Islet of Langerhans (tissue), 1 donor: ENCODE results near the gene ARL4A.
"Not testable (repeated sequence)": the region's sequence is repeated elsewhere in the genome, so short reads cannot be mapped to it uniquely, and the experiment has no call there.

Experiments used
- FAIRE-seq: peaks from one replicate; lab custom pipeline; 2011; peaks lifted over from hg19 to GRCh38; lab: Jason Lieb, UNC

The ARL4A gene

GRCh38 chr7:12670000-12670729, 17.3 kb upstream of the ARL4A start:
- no peak for FAIRE-seq

GRCh38 chr7:12670743-12671520, 16.5 kb upstream of the ARL4A start:
- no peak for FAIRE-seq

DNA sequence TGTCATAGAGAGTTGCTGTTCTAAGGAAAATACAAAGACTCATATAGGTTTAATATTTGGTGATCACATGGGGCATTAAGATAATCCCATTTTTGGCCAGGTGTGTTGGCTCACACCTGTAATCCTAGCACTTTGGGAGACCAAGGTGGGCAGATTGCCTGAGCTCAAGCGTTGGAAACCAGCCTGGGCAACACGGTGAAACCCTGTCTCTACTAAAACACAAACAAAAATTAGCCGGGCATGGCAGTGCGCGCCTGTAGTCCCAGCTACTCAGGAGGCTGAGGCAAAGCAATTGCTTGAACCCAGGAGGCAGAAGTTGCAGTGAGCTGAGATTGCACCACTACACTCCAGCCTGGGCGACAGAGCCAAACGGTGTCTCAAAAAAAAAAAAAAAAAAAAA, 14.0 kb upstream of the ARL4A start:
- not testable (repeated sequence) for FAIRE-seq

GRCh38 chr7:12674053-12674452, 13.4 kb upstream of the ARL4A start:
- FAIRE-seq, result no peak

DNA sequence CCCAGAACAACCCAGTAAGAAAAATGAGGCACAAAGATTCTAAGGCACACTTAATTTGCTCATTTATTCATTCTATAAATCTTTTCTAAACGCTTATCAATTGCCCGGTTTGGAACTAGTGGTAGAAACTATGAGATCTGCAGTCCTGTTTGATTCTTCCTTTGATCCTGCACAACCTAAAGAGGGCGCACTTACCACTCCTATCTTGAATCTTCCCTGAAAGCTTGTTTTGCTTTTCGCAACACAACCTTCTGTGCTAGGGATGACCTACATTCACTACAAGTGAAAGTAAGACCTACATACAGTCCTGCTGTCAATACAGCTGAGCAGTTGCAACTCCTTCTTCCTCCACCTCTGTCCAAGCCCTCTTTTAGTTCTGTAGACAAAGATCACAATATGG, 12.6 kb upstream of the ARL4A start:
- no peak for FAIRE-seq

DNA sequence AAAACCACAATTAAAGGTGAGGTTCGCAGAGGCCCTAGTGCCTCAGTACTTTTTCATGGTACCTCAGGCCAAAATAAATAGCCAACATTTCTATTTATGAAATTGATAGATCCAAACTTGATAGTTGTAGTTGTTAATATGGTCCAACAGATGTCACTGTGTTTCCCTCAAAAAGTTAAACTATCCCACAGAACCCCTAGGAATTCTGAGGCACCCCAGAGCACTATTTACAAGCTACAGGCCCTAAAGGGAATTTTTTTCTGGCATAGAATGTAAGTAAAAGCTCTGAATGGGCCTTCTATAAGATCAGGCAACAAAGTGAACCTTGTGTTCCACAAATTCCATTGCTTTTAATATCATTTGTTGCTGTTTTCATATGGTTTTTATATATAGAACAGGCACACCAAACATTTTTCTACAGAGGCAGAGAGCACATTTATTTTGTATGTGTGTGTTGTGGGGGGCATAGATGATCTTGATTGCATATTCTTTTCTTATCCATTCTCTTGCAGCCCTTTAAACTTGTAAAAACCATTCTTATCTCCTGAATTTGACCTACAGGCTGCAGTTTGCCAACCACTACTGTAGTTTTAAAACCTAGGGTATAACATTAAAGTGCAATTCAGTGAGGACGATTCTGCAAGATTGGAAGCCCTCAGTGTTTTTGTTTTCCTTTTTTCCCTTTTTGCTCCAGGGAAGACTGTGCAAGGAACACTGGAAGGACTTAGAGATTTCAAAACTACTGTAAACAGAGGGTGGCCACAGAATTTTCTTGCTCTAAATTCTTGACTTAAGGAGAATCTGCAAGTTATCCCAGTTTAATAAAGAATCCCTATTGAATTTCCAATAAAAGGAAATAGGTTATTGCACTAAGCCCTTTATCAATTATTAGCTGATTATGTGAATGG, 3.5 kb upstream of the ARL4A start:
- no peak for FAIRE-seq

GRCh38 chr7:12684733-12685132, 2.7 kb upstream of the ARL4A start:
- no peak for FAIRE-seq

GRCh38 chr7:12685550-12685949, 1.9 kb upstream of the ARL4A start:
- no peak for FAIRE-seq

DNA sequence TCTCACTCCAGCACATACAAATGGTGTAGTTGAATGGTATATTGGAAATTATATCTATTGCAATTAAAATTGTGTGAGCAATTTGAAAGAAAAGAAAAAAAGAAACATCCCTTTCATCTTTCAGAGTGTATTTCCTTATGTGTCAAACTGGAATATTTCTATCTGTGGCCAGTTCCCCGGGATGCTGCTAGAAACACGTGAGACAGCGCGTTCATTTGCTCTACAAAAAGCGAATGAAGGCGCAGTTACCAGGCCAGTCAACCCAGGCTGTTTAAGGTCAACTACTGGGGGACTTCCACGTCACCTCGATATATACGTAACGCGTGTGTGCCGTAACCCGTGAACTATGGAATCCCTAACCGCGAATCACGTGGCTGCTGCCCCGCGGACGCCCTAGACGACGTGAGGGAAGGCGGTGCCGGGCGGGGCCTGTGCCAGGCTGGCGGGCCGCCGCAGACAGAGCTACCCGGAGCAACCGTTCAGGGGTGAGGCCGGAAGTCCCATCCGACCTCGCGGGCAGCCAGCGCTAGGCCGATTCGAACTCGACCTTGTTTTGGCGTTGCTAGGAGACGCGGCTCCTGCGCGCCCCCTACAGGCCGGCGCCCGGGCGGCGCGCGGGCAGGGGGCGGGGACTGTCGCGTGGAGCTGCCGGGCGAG, 1.1 kb upstream of the ARL4A start:
- FAIRE-seq, result peak; percentile 79

DNA sequence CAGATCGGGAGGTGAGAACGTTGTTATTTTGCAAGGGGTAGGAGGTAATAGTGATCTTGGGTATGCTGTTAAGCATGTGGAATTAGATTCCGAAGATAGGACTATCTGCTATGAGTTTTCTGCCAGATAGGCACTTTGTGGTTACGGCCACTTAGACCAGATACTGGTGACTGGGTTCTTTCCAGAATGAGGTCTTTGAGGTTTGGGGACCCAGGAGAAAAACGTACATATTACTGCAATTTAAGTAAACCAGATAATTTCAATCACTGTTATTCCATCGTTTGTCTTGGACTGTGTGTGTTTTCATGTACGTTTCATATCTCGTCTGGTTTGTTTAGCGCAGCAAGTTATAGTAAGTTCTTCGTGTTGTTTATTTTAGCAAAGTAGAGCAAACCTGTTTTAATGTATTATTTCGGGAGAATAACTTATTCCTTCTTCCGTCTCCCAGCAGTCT, 312 bp downstream of the ARL4A start:
- no peak for FAIRE-seq

DNA sequence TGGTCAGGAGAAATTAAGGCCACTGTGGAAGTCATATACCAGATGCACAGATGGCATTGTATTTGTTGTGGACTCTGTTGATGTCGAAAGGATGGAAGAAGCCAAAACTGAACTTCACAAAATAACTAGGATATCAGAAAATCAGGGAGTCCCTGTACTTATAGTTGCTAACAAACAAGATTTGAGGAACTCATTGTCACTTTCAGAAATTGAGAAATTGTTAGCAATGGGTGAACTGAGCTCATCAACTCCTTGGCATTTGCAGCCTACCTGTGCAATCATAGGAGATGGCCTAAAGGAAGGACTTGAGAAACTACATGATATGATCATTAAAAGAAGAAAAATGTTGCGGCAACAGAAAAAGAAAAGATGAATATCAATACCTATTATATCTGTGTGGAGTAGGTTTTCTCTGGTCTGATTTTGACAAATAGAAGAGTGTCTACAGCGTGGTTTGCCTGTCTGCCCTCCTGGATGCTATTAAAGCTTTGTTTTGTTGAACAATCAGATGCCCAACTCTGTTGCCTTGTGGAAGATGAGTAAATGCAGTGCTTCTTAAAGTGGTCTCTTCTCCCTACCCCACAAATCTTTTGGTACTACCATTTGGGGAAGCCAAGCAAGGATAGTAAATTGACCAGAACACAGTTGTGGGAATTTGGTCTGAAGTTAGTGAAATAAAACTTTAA, 1.2 kb downstream of the ARL4A start:
- not testable (repeated sequence) for FAIRE-seq

DNA sequence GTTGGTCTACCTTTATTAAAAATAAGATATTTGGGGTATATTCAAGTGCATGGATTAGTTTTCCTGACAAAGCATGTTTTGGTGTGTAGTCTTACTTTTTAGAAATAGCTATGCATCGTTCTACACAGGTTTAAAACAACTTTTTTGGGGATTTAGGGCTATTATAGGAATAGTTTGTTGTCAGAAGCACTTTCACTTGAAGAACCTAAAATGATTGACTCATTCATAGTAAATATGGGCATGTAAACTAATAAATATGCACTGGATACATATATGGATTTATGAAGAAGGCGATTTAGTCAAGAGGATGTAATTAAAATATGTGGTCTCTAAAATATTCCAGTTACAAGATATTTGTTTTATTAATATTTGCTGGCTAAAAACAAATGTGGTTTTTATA, 2.0 kb downstream of the ARL4A start:
- FAIRE-seq, result no peak

DNA sequence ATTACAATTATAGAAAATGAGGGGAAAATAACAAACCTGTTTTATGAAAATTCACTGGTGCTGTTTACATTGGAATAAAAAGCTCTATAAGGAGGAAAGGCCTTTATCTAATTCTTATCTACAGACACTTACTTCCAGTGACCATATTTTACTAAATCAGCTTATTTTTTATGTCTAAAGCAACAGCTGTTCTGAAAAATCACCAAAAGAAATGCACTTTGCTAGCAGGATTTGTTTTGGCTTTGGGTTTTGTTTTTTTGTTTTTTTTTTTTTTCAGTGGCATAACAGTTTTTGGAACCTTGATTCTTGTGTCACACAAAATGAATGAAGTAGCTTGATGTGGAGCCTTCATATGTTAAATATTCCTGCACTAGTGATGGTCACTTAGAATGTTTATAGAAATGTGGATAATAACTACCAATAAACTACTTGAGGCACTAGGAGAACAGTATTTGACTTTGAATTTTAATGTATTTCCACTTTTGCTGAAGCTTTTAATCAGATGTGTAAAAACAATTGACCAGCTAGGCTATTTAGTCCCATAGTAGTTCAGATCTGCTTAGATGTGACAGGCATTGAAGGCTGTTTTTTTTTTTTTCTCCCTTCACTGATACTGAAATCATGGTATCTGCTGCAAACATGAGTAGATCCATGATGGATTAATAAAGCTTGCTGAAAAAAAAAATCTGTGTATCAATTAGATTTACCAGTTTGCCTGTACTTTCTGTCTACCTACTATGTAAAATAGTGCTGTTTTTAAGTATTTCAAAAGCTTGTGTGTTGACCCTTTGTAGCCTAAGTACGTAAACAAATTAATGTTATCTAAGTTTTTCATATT, 2.8 kb downstream of the ARL4A start:
- FAIRE-seq, result peak; percentile 60

DNA sequence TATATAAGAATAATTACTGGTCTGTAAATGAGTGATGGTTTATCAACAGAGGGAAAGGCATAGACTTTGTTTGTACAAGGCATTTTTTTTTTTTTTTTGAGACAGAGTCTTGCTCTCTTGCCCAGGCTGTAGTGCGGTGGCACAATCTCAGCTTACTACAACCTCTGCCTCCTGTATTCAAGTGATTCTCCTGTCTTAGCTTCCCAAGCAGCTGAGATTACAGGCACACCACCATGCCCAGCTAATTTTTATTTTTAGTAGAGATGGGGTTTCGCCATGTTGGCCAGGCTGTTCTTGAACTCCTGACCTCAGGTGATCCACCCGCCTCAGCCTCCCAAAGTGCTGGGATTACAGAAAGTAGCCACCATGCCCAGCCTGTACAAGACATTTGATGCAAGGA, 4.0 kb downstream of the ARL4A start:
- FAIRE-seq, result not testable (repeated sequence)

DNA sequence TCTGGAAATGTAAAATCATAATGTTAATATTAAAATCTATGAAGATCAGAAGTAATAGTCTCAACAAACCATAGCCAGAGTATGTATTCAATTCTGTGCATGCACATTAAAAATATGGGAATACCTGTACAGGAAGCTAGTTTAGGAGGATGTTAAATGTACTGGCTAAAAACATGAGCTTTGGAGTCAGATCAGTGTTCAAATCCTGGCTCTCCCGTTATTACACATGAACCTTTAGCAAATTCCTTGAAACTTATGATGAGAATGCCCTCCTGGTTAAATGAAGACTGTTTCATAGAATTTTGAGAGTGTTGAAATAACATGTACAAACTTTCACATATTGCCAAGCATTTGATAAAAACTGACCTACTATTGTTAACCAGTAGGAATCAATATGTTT, 4.6 kb downstream of the ARL4A start:
- no peak for FAIRE-seq

DNA sequence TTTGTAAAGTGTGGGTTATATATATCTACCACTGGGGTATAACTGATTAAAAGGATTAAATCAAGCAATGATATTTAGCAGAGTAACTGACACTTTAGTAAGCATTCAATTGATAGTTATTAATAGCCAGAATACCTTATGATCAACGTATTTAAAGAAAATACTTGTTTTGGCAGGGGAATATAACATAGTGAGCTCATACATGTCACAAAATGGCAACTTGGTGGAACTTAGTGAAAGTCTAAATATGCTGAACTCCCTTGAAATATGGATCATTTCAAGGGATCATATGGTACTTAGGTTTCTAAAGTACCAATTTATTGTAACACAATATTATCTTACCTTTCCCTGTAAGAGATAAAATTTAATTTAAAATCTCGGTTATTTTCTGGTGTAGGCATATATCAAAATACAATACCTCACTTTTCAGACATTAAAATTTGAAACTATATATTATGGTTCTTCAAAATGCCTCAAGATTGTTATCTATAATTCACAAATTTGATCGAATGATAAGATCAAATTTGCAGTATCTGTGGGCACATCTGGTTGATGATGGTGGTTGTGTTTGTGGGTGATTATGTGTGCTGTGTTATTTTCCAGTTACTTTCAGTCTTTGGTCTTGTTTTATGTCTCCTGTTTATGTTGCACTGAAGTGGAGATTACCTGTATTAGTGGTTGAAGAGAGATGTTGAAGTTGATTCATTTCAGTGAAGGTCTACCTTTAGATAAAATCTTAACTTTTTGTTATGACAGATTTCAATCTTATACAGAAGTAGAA, 5.2 kb downstream of the ARL4A start:
- no peak for FAIRE-seq

GRCh38 chr7:12694817-12695216, 7.4 kb downstream of the ARL4A start:
- FAIRE-seq, result no peak

- FAIRE-seq, result peak; percentile 92
Observed at GRCh38 chr7:12695965-12696364, 8.5 kb downstream of the ARL4A start.

- FAIRE-seq, result no peak
Observed at GRCh38 chr7:12699299-12699698, 11.9 kb downstream of the ARL4A start.

DNA sequence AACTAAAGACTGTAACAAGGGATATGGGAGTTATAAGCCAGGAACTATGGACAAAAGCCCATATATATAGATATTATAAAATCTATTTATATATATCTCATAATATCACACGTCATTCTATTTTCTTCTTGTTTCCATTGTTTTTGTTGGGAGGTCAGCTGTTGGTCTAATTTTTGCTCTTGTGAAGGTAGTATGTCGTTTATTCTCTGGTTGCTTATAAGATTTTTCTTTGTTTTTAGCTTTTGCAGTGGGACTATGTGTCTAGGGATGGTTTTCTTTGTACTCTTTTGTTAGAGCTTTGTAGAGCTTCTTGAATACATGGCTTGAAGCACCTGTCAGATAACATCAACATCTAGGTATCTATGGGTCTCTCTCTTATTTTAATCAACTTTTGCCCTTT, 14.0 kb downstream of the ARL4A start:
- no peak for FAIRE-seq
